MM.1S (cell line): ENCODE results near the gene ENPP1.

Experiments used
- DNase-seq: peaks from one replicate; pipeline ENCODE4 v3.0.0-alpha.2; 2015
- H2AFZ ChIP-seq: fragments of 300-600 bp; sonication (generic); 2 replicates; pipeline ENCODE4 v1.6.0; 2016; ENCODE audit warnings: antibody characterized with exemption, low read length
- H3F3A ChIP-seq: fragments of 300-600 bp; sonication (generic); 2 replicates; pipeline ENCODE4 v1.6.1; 2016; ENCODE audit warnings: mild to moderate bottlenecking, antibody characterized with exemption, low read length, moderate library complexity, mixed read lengths; ENCODE audit not compliant: insufficient read depth
- H3K27ac ChIP-seq: fragments of 300-600 bp; sonication (generic); 2 replicates; pipeline ENCODE4 v1.5.1; 2016; ENCODE audit warnings: mild to moderate bottlenecking, low read length
- H3K27me3 ChIP-seq: fragments of 300-600 bp; sonication (generic); replicated peaks from 2 replicates; pipeline ENCODE4 v1.6.0; 2016; ENCODE audit warnings: low read length; ENCODE audit not compliant: insufficient read depth
- H3K36me3 ChIP-seq: fragments of 300-600 bp; sonication (generic); replicated peaks from 2 replicates; pipeline ENCODE4 v1.6.1; 2016; ENCODE audit warnings: mild to moderate bottlenecking, low read length, mixed read lengths; ENCODE audit not compliant: insufficient read depth
- H3K4me1 ChIP-seq: fragments of 300-600 bp; sonication (generic); 2 replicates; pipeline ENCODE4 v1.6.1; 2016; ENCODE audit warnings: low read length, mixed read lengths
- H3K4me2 ChIP-seq: fragments of 300-600 bp; sonication (generic); 2 replicates; pipeline ENCODE4 v1.6.0; 2016; ENCODE audit warnings: low read depth, low read length
- H3K4me3 ChIP-seq: fragments of 300-600 bp; sonication (generic); 2 replicates; pipeline ENCODE4 v1.5.1; 2016; ENCODE audit warnings: low read length, mixed read lengths
- H3K79me2 ChIP-seq: fragments of 300-600 bp; sonication (generic); 2 replicates; pipeline ENCODE4 v1.6.1; 2016; ENCODE audit warnings: mixed run types, low read length, mixed read lengths
- H3K9ac ChIP-seq: fragments of 300-600 bp; sonication (generic); 2 replicates; pipeline ENCODE4 v1.6.1; 2016; ENCODE audit warnings: low read length, mixed read lengths
- H3K9me2 ChIP-seq: fragments of 300-600 bp; sonication (generic); replicated peaks from 2 replicates; pipeline ENCODE4 v1.6.1; 2016; ENCODE audit warnings: mild to moderate bottlenecking, low read length, mixed read lengths; ENCODE audit not compliant: insufficient read depth
- H3K9me3 ChIP-seq: fragments of 300-600 bp; sonication (generic); replicated peaks from 2 replicates; pipeline ENCODE4 v1.6.1; 2016; ENCODE audit warnings: mild to moderate bottlenecking, low read length, mixed read lengths; ENCODE audit not compliant: insufficient read depth
- H4K20me1 ChIP-seq: fragments of 300-600 bp; sonication (generic); 2 replicates; pipeline ENCODE4 v1.6.1; 2016; ENCODE audit warnings: mild to moderate bottlenecking, low read length, moderate library complexity, mixed read lengths; ENCODE audit not compliant: insufficient read depth
- CTCF ChIP-seq: fragments of 300-600 bp; sonication (generic); IDR thresholded peaks from 2 replicates; pipeline ENCODE4 v1.5.1; 2016; ENCODE audit warnings: antibody characterized with exemption, low read length, mixed read lengths
- EZH2 ChIP-seq: fragments of 300-600 bp; sonication (generic); optimal IDR thresholded peaks from 2 replicates; pipeline ENCODE3; 2017; ENCODE audit warnings: low read depth, mild to moderate bottlenecking, antibody characterized with exemption, low read length, mixed read lengths
- EZH2phosphoT487 ChIP-seq: fragments of 300-600 bp; sonication (generic); IDR thresholded peaks from 2 replicates; pipeline ENCODE4 v1.6.1; 2018; ENCODE audit warnings: antibody characterized with exemption, low read length

ENPP1 gene

GRCh38 chr6:131909408-131910218 lies 101.8 kb downstream of the ENPP1 start:
- no peaks in the 10 kb centered on the region for H3F3A ChIP-seq
- no peak overlapping the region for H3K9ac ChIP-seq
- H3K4me2 ChIP-seq = no peak overlapping the region
- no peaks in the 10 kb centered on the region for H3K36me3 ChIP-seq
- no peaks in the 10 kb centered on the region for H3K9me2 ChIP-seq
- H3K79me2 ChIP-seq = no peaks in the 10 kb centered on the region
- H3K4me3 ChIP-seq = no peak overlapping the region
- no peaks in the 10 kb centered on the region for H3K9me3 ChIP-seq
- H2AFZ ChIP-seq = no peak overlapping the region
- DNase-seq = peak; percentile 84
- no peaks in the 10 kb centered on the region for H3K27me3 ChIP-seq
- no peak for TF ChIP-seq EZH2phosphoT487
- TF ChIP-seq EZH2 = no peak
- TF ChIP-seq CTCF = peak; percentile 85
- no peaks in the 10 kb centered on the region for H4K20me1 ChIP-seq
- H3K27ac ChIP-seq = no peak overlapping the region
- H3K4me1 ChIP-seq = peaks cover 4% of the 10 kb centered on the region; the same call in 1 of the 2 replicates

GRCh38 chr6:131910219-131910589 lies 102.4 kb downstream of the ENPP1 start:
- no peaks in the 10 kb centered on the region for H4K20me1 ChIP-seq
- H3K79me2 ChIP-seq = no peaks in the 10 kb centered on the region
- H3K27ac ChIP-seq = no peak overlapping the region
- H3F3A ChIP-seq = no peaks in the 10 kb centered on the region
- H3K9me2 ChIP-seq = no peaks in the 10 kb centered on the region
- no peaks in the 10 kb centered on the region for H3K27me3 ChIP-seq
- no peak for TF ChIP-seq CTCF
- TF ChIP-seq EZH2 = no peak
- no peak for TF ChIP-seq EZH2phosphoT487
- no peak overlapping the region for H3K4me2 ChIP-seq
- H3K36me3 ChIP-seq = no peaks in the 10 kb centered on the region
- H2AFZ ChIP-seq = no peak overlapping the region
- no peak for DNase-seq
- H3K4me1 ChIP-seq = peaks cover 4% of the 10 kb centered on the region; the same call in 1 of the 2 replicates
- H3K4me3 ChIP-seq = no peak overlapping the region
- H3K9ac ChIP-seq = no peak overlapping the region
- no peaks in the 10 kb centered on the region for H3K9me3 ChIP-seq

- no peaks in the 10 kb centered on the region for H3K36me3 ChIP-seq
- no peaks in the 10 kb centered on the region for H3K27me3 ChIP-seq
- no peaks in the 10 kb centered on the region for H3K9me2 ChIP-seq
- H3K4me2 ChIP-seq = no peak overlapping the region
- H3K4me3 ChIP-seq = no peak overlapping the region
- no peak overlapping the region for H2AFZ ChIP-seq
- H3K9me3 ChIP-seq = no peaks in the 10 kb centered on the region
- H3K27ac ChIP-seq = no peak overlapping the region
- no peaks in the 10 kb centered on the region for H3F3A ChIP-seq
- DNase-seq = no peak
- H3K4me1 ChIP-seq = peaks cover 9% of the 10 kb centered on the region
- H3K9ac ChIP-seq = no peak overlapping the region
- no peaks in the 10 kb centered on the region for H4K20me1 ChIP-seq
- H3K79me2 ChIP-seq = no peaks in the 10 kb centered on the region
- TF ChIP-seq CTCF = no peak
Observed at GRCh38 chr6:131910956-131911355, 103.1 kb downstream of the ENPP1 start.
